WTC11 (cell line): ENCODE results near the gene STYK1. TPM values are rescaled to one million over a fixed set of nuclear protein-coding genes. Genes with fewer than 3 reads are reported as not detected.

Experiments
- ATAC-seq: fragments of 200-7000 bp; cut with Tn5 transposase; 2 replicates; pipeline ENCODE4 v1.10.0; 2021; ENCODE audit warnings: mild to moderate bottlenecking, moderate library complexity
- CTCF ChIA-PET: fragments of 300-600 bp; sonication (Branson Sonifier 250); formaldehyde crosslinking; loops from one replicate; lab custom pipeline; 2021; ENCODE audit warnings: antibody characterized with exemption; lab: Charles Lee
- POLR2A ChIA-PET: fragments of 350-600 bp; sonication (Branson Sonifier 250); formaldehyde crosslinking; loops from one replicate; lab custom pipeline; 2021; ENCODE audit warnings: antibody characterized with exemption; lab: Charles Lee
- DNase-seq: peaks from one replicate; pipeline ENCODE4 v3.0.0; 2021; ENCODE audit warnings: low spot score
- H3K27ac Mint-ChIP-seq: 2 replicates; pipeline ENCODE4 v1.8.0; 2021; ENCODE audit warnings: mixed read lengths
- H3K27me3 Mint-ChIP-seq: 2 replicates; pipeline ENCODE4 v1.8.0; 2021; ENCODE audit warnings: low read depth, mild to moderate bottlenecking, moderate library complexity, mixed read lengths
- H3K36me3 Mint-ChIP-seq: 2 replicates; pipeline ENCODE4 v1.8.0; 2021; ENCODE audit warnings: mixed read lengths
- H3K4me1 Mint-ChIP-seq: 2 replicates; pipeline ENCODE4 v1.8.0; 2022; ENCODE audit warnings: mixed read lengths
- H3K4me3 Mint-ChIP-seq: 2 replicates; pipeline ENCODE4 v1.8.0; 2021; ENCODE audit warnings: mild to moderate bottlenecking, moderate library complexity, mixed read lengths
- H3K9me3 Mint-ChIP-seq: 2 replicates; pipeline ENCODE4 v1.8.0; 2021; ENCODE audit warnings: mixed read lengths
- CREB1 ChIP-seq: sonication (generic); formaldehyde crosslinking; IDR thresholded peaks from 2 replicates; pipeline ENCODE4 v1.8.0; 2023; ENCODE audit warnings: mild to moderate bottlenecking, missing genetic modification reagents
- E2F5 ChIP-seq: sonication (generic); formaldehyde crosslinking; IDR thresholded peaks from 2 replicates; pipeline ENCODE4 v1.8.1; 2022; ENCODE audit warnings: mild to moderate bottlenecking, moderate library complexity, missing genetic modification reagents
- ETV6 ChIP-seq: sonication (generic); formaldehyde crosslinking; IDR thresholded peaks from 2 replicates; pipeline ENCODE4 v1.8.1; 2022; ENCODE audit warnings: mild to moderate bottlenecking, missing genetic modification reagents
- FOXJ3 ChIP-seq: sonication (generic); formaldehyde crosslinking; IDR thresholded peaks from 2 replicates; pipeline ENCODE4 v1.9.0; 2021; ENCODE audit warnings: missing genetic modification reagents, mild to moderate bottlenecking, borderline replicate concordance
- FOXK1 ChIP-seq: sonication (generic); formaldehyde crosslinking; IDR thresholded peaks from 2 replicates; pipeline ENCODE4 v1.8.0; 2022; ENCODE audit warnings: mild to moderate bottlenecking, moderate library complexity, missing genetic modification reagents
- GRHL2 ChIP-seq: fragments of 250-450 bp; sonication (Bioruptor Pico); IDR thresholded peaks from 2 replicates; pipeline ENCODE4 v1.8.0; 2022; ENCODE audit warnings: mild to moderate bottlenecking, moderate library complexity; ENCODE audit not compliant: insufficient replicate concordance, severe bottlenecking
- GTF2I ChIP-seq: fragments of 250-450 bp; sonication (Bioruptor Pico); conservative IDR thresholded peaks from 2 replicates; pipeline ENCODE4 v1.4.0; 2021; ENCODE audit warnings: mild to moderate bottlenecking
- JAZF1 ChIP-seq: fragments of 250-450 bp; sonication (Bioruptor Pico); IDR thresholded peaks from 2 replicates; pipeline ENCODE4 v1.9.0; 2021; ENCODE audit warnings: moderate library complexity, mild to moderate bottlenecking, inconsistent platforms
- JUN ChIP-seq: sonication (generic); formaldehyde crosslinking; IDR thresholded peaks from 2 replicates; pipeline ENCODE4 v1.8.0; 2023; ENCODE audit warnings: mild to moderate bottlenecking, missing genetic modification reagents
- MXD4 ChIP-seq: fragments of 250-450 bp; sonication (Bioruptor Pico); IDR thresholded peaks from 2 replicates; pipeline ENCODE4 v1.8.0; 2021; ENCODE audit warnings: mild to moderate bottlenecking, moderate library complexity, borderline replicate concordance
- NFE2L1 ChIP-seq: sonication (generic); formaldehyde crosslinking; IDR thresholded peaks from 2 replicates; pipeline ENCODE4 v1.8.1; 2023; ENCODE audit warnings: missing genetic modification reagents
- PRDM15 ChIP-seq: sonication (generic); formaldehyde crosslinking; IDR thresholded peaks from 2 replicates; pipeline ENCODE4 v1.8.0; 2022; ENCODE audit warnings: missing genetic modification reagents
- PRRX2 ChIP-seq: fragments of 250-450 bp; sonication (Bioruptor Pico); IDR thresholded peaks from 2 replicates; pipeline ENCODE4 v1.8.0; 2021; ENCODE audit warnings: mild to moderate bottlenecking
- SOX15 ChIP-seq: fragments of 250-450 bp; sonication (Bioruptor Pico); IDR thresholded peaks from 2 replicates; pipeline ENCODE4 v1.9.0; 2021; ENCODE audit warnings: mild to moderate bottlenecking
- ZBTB43 ChIP-seq: sonication (generic); formaldehyde crosslinking; IDR thresholded peaks from 2 replicates; pipeline ENCODE4 v1.8.1; 2023; ENCODE audit warnings: mild to moderate bottlenecking, missing genetic modification reagents
- ZNF121 ChIP-seq: sonication (generic); formaldehyde crosslinking; IDR thresholded peaks from 2 replicates; pipeline ENCODE4 v1.8.0; 2023; ENCODE audit warnings: missing genetic modification reagents
- ZNF281 ChIP-seq: sonication (generic); formaldehyde crosslinking; IDR thresholded peaks from 2 replicates; pipeline ENCODE4 v1.8.0; 2023; ENCODE audit warnings: mild to moderate bottlenecking, missing genetic modification reagents
- ZNF396 ChIP-seq: fragments of 250-450 bp; sonication (Bioruptor Pico); IDR thresholded peaks from 2 replicates; pipeline ENCODE4 v1.8.0; 2021; ENCODE audit warnings: mild to moderate bottlenecking, moderate library complexity, borderline replicate concordance
- ZNF532 ChIP-seq: fragments of 250-450 bp; sonication (Bioruptor Pico); IDR thresholded peaks from 2 replicates; pipeline ENCODE4 v1.9.0; 2021; ENCODE audit warnings: mild to moderate bottlenecking, borderline replicate concordance
- total RNA-seq: library from RNA; stranded (reverse); gene quantifications from 3 replicates; pipeline ENCODE4 v1.2.3, GENCODE V29; 2021

Gene STYK1
- total RNA-seq, 1 experiment from 2014 or later, result 1.6 TPM

- H3K27me3 Mint-ChIP-seq, result no peaks in the 10 kb centered on the region
- peaks cover 43% of the 10 kb centered on the region for H3K36me3 Mint-ChIP-seq
- ChIA-PET POLR2A (no interaction called here), CTCF (interaction anchor here (1.1 kb wide), 1 partner anchor 483 kb away, joined by 4 read pairs; no protein-coding TSS in a partner anchor)
- DNase-seq, result peak; percentile 24
- peak; percentile 77 for ATAC-seq
- no peaks in the 10 kb centered on the region for H3K9me3 Mint-ChIP-seq
- peaks cover 51% of the 10 kb centered on the region for H3K4me1 Mint-ChIP-seq
- TF ChIP-seq SOX15 (CRISPR knock-in tag) (no peak), PRRX2 (CRISPR knock-in tag) (no peak), GRHL2 (CRISPR knock-in tag) (no peak), JAZF1 (CRISPR knock-in tag) (no peak), MXD4 (no peak), ZNF396 (CRISPR knock-in tag) (no peak), JUN (no peak), ETV6 (CRISPR knock-in tag) (no peak), E2F5 (no peak), GTF2I (CRISPR knock-in tag) (no peak), CREB1 (CRISPR knock-in tag) (no peak), ZNF532 (CRISPR knock-in tag) (no peak), FOXJ3 (CRISPR knock-in tag) (no peak), ZNF281 (CRISPR knock-in tag) (no peak), PRDM15 (CRISPR knock-in tag) (no peak), ZNF121 (CRISPR knock-in tag) (no peak), NFE2L1 (CRISPR knock-in tag) (no peak), FOXK1 (CRISPR knock-in tag) (no peak), ZBTB43 (CRISPR knock-in tag) (no peak)
- H3K4me3 Mint-ChIP-seq, result peak overlapping the region; percentile 22
- H3K27ac Mint-ChIP-seq, result peak overlapping the region; percentile 71
These were observed 43.0 kb upstream of the STYK1 start for GRCh38 chr12:10716704-10717315.
